HG03103 (cell line): ENCODE data around the gene TAMALIN.

ENCODE experiments used
- ATAC-seq: cut with Tn5 transposase; IDR thresholded peaks from one replicate; pipeline ENCODE4 v1.9.1; 2021; ENCODE audit warnings: low read depth; ENCODE audit not compliant: unreplicated experiment

The TAMALIN gene

DNA sequence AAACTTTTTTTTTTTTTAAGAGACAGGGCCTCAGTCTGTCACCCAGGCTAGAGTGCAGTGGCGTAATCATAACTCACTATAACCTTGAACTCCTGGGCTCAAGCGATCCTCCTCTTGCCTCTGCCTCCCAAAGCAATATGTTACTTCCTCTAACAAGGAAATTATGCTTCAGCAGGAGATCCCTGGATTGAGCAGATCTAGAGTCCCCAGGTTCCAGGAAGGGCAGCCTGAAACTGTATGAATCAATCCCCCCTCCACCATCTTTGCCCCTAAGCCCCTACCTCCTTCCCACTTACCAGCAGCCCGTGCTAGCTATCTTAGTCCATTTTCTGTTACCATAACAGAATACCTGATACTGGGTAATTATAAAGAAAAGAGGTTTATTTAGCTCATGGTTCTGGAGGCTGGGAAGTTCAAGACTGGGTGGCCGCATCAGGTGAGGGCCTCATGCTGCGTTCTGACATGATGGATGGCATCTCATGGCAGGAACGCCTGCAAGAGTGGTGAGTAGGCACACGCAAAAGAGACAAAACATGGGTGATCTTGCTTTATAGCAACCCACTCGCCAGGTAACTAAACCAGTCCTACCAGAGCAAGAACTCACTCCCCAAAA is 5.0 kb downstream of the TAMALIN start:
- no peak for ATAC-seq

- ATAC-seq: no peak
Observed at GRCh38 chr12:52013626-52014310, 7.0 kb downstream of the TAMALIN start.

DNA sequence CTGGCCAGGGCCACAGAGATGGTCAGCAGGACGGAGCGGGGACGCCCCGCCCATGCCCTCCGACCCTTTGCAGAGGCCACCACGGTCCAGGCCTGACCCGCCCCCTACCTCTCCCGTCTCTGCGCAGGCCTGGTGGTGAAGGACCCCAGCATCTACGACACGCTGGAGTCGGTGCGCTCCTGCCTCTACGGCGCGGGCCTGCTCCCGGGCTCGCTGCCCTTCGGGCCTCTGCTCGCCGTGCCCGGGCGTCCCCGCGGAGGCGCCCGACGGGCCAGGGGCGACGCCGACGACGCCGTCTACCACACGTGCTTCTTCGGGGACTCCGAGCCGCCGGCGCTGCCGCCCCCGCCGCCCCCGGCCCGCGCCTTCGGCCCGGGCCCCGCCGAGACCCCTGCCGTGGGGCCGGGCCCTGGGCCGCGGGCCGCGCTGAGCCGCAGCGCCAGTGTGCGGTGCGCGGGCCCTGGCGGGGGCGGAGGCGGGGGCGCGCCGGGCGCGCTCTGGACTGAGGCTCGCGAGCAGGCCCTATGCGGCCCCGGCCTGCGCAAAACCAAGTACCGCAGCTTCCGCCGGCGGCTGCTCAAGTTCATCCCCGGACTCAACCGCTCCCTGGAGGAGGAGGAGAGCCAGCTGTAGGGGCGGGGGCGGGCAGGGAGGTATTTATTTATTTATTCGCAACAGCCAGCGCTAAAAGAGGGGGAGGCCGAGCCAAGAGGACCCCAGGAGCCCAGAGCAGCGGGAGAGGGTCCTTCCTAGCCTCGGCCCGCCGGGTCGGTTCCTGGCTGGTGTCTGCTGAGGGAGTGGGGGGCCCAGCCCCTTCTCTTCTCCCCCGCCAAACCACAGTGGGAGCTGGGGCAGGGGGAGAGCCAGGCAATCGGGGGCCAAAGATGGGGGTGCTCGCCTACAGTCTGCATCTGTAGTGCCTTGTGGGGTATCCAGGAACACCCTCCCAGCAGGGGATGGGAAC is 8.1 kb downstream of the TAMALIN start:
- ATAC-seq: no peak

GRCh38 chr12:52015532-52016041 is 8.8 kb downstream of the TAMALIN start:
- no peak for ATAC-seq

GRCh38 chr12:52018433-52019112 is 11.8 kb downstream of the TAMALIN start:
- no peak for ATAC-seq

DNA sequence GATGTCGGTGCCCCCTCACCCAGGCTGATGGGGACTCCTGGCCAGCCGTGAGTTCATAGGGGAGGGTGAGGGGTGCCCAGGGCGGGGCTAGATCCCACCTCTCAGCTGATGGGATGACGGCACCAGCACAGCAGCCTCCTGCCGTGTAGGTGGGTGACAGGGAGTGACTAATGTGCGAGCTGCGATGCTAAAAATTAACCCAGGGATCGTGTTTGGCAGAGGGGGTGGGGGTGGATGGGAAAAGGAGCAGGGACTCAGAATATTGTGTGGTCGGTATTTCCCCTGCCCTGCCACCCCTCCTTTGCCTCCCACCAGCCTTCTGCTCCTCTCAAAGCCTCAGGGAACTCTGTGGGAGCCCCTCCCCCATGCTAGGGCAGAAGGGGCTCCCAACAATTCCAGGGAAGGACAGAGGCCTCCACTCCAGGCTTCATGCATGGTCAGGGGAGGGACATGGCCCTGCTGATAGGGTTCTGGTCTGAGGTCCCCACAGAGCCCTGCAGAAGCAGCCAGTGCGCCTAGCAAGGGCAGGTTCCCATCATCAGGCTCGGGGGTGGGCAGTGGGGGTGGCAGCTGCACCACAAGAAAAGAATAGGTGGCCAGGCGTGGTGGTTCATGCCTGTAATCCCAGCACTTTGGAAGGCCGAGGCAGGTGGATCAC is 12.5 kb downstream of the TAMALIN start:
- ATAC-seq: no peak

- no peak for ATAC-seq
Observed at GRCh38 chr12:52020539-52021336, 14.0 kb downstream of the TAMALIN start.

DNA sequence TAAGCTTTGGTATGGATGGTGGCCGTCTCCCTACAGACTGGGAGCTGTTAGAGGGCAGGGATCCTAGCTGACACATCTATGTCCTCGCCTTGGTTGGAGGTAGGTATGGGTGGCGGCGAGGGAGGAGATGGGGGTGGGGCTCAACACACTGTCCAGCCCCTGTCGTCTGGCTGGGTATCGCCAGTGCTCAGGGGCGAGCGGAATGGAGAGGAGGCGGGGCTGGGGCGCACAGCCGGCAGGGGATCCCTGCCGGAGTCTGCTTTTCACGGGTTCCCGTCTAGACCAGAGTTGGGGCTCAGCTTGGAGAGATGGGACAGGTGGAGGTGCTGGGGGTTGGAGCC is 16.1 kb downstream of the TAMALIN start:
- no peak for ATAC-seq

DNA sequence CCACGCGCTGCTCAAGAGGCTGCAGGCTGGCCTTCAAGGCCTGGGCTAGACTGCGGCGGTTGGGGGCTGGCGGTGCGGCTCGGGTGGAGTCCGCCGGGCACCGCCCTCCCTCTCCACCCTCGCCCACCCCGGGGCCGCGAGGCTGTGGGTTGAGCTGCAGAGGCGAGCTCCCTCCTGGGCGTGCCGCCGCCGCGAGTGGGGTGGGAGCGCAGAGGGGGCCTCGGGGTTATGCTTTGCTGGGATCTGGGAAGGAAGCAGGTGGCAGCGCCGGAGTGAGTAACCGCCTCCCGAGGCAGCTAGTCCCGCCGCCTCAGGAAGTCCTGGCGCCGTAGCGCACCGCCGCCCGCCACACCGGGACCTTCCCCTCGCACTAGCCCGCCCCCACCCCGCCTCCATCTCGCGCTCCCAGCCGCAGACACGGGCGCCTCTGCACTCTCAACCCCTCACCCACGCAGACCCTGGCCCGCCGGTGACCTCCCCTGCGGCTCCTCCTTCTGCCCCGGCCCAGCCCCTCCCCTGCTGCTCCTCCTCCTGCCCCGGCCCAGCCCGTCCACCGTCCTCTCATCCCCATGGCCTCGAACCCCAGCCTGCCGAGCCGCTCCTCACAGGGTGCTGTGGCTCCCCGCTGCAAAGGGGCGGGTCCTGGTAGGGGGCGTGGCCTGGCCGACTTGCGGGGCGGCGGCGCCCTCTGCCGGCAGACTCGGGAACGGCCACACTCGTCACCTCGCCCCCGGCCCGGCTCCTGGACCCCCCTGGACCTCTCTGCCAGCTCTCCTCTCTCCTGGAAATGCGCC is 16.6 kb downstream of the TAMALIN start:
- ATAC-seq: peak; percentile 38

GRCh38 chr12:52023976-52024688 is 17.4 kb downstream of the TAMALIN start:
- ATAC-seq: no peak

DNA sequence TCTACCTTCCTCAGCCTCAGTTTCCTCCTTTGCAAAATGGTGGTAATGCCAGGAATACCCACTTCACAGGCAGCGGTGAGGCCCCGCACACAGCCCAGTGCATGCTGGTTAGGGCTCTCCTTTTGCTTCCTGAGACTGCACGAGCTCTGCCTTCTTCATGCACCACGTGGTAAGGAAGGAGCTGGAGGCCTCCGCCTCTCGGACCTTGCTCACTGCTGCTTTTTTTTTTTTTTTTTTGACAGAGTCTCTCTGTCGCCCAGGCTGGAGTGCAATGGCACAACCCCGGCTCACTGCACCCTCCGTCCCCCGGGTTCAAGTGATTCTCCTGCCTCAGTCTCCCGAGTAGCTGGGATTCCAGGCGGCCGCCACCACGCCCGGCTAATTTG is 18.1 kb downstream of the TAMALIN start:
- ATAC-seq: no peak

DNA sequence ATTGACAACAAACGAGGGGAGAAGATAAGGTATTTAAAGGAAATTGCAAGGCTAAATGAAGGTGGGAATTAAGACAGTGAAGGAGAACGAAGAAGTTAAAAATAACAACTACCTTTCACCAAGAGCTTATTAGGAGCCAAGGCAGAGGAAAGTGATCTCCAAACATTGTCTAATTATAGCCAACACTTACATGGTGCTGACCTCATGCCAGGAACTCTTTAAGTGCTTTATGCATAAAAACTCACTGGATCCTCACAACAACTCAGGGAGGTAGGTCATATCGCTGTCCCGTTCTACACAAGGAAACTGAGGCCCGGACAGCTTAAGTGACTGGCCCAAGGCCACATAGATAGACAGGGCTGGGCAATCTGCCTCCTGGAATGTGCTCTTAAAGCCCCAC is 19.5 kb downstream of the TAMALIN start:
- ATAC-seq: no peak

- no peak for ATAC-seq
Observed at GRCh38 chr12:52027085-52027843, 20.5 kb downstream of the TAMALIN start.

DNA sequence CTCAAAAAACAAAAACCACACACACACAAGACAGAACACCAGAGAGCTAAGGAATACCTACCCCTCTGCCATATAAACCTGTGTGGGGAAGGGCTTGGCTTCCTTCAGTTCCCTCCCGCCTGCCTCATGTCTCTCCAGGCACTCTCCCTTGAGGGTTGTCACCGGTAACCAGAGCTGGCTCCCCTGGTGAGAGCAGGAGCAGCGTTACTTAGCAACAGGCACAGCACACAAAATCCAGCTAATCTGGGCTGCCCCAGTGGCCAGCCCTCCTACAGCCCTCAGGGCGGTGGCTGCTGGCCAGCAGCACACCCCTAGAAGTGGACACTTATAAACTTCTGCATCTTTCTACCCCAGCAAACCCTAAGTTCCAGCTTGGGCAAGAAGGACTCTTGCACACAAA is 22.9 kb downstream of the TAMALIN start:
- ATAC-seq: no peak

DNA sequence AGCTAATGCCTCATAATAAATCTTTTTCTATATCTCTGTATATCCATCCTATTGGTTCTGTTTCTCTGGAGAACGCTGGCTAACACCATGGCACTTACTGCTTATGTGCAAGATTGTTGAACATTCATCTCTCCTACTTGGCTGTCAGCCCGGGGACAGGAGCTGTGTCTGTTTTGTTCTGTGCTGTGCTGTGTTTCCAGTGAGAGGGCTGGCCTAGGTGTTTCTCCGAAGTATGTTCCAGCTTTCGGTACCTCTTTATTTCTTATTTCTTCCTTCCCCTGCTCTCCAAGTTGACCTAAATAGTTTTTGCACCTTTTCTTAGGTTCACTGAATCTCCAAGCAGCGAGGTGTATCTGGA is 25.7 kb downstream of the TAMALIN start:
- no peak for ATAC-seq

DNA sequence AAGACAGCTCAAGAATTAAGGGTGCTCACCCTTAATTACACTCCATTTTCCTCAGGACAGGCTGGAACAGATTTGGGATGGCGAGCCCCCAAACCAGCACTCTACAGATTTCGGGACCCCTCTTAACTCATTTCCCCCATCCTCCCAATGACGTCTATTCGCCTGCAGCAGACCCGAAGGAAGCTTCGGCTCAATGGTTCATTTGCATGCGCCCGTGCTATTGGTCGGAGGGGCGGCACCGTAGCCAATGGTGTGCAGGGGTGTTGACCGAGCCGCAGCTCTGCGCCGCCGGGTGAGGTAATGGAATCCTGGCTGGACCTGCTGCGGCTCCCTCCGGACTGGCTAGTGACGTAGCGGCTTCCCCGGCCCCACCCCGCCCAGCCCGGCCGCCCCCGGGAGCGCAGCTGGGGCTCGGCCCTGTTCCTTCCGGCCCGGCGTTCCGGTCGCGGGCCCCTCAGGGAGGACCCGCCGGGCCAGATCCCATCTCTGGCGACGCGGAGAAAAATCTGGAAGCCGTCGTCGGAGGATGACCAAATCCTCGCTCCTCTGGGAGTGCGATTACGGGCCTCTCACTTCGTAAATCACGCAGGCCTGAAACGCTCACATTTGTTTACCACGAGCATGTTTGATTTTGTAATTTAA is 26.2 kb downstream of the TAMALIN start:
- ATAC-seq: peak; percentile 80
